Endothelial cell of umbilical vein (primary cell): ENCODE results near the gene SNX30. TPM values are rescaled to one million over a fixed set of nuclear protein-coding genes. Genes with fewer than 3 reads are reported as not detected.

ENCODE experiments used
- BruUV-seq: library from RNA; stranded (reverse); fragments of 400-500 nt; replicated peaks from 2 replicates; lab custom pipeline; 2021; lab: Mats Ljungman, UMichigan
- CTCF ChIA-PET: fragments of 300-600, 350-600 bp; sonication (Branson Sonifier 250); formaldehyde crosslinking; loops from one replicate; lab custom pipeline; 2021; ENCODE audit warnings: antibody characterized with exemption, inconsistent platforms; lab: Charles Lee
- POLR2A ChIA-PET: fragments of 300-600, 350-600 bp; sonication (Branson Sonifier 250); formaldehyde crosslinking; loops from one replicate; lab custom pipeline; 2021; ENCODE audit warnings: antibody characterized with exemption, inconsistent platforms; lab: Charles Lee
- DNase-seq: peaks from one replicate; pipeline ENCODE4 v3.0.0-alpha.2; 2011; ENCODE audit warnings: low read depth, low spot score
- FAIRE-seq: peaks from 2 replicates; lab custom pipeline; 2011; peaks lifted over from hg19 to GRCh38; lab: Jason Lieb, UNC
- H2AFZ ChIP-seq: 2 replicates; pipeline ENCODE4 v1.6.0; 2012; ENCODE audit warnings: low read depth, low read length, control low read depth, inconsistent platforms
- H3K27ac ChIP-seq: 2 replicates; pipeline ENCODE4 v1.5.1; 2011; ENCODE audit warnings: low read depth, mild to moderate bottlenecking, control low read depth, low read length, moderate library complexity; ENCODE audit not compliant: insufficient read depth
- H3K27me3 ChIP-seq, 2 experiments: 2 replicates each; pipeline versions ENCODE4 v1.6.0 to v1.6.1; 2011; ENCODE audit warnings: low read length in 2 of 2, mixed read lengths in 1 of 2; ENCODE audit not compliant: control insufficient read depth in 2 of 2, insufficient read depth in 2 of 2
- H3K36me3 ChIP-seq, 2 experiments: 2 replicates in 1 of 2; 3 replicates in 1 of 2; pipeline ENCODE4 v1.5.1; 2011; ENCODE audit warnings: low read length in 2 of 2, mild to moderate bottlenecking in 1 of 2, moderate library complexity in 1 of 2; ENCODE audit not compliant: control insufficient read depth in 2 of 2, insufficient read depth in 2 of 2; ENCODE audit errors: extremely low read depth in 1 of 2
- H3K4me1 ChIP-seq: 3 replicates; pipeline ENCODE4 v1.5.1; 2011; ENCODE audit warnings: mild to moderate bottlenecking, low read length; ENCODE audit not compliant: control insufficient read depth, insufficient read depth; ENCODE audit errors: extremely low read depth
- H3K4me2 ChIP-seq: 2 replicates; pipeline ENCODE4 v1.6.1; 2011; ENCODE audit warnings: low read length, control low read depth, mixed read lengths; ENCODE audit not compliant: insufficient read depth
- H3K4me3 ChIP-seq, 3 experiments: fragments of 200-600 bp in 1 of 3; sonication (generic), shearing (Covaris generic) in 1 of 3; replicated peaks in 1 of 3; 2 replicates each; pipeline ENCODE4 v1.5.1; 2011 to 2016; ENCODE audit warnings: control low read depth in 3 of 3, low read length in 3 of 3, mild to moderate bottlenecking in 2 of 3, inconsistent platforms in 1 of 3, low read depth in 1 of 3, moderate library complexity in 1 of 3; ENCODE audit not compliant: insufficient read depth in 1 of 3
- H3K79me2 ChIP-seq: 2 replicates; pipeline ENCODE4 v1.6.0; 2012; ENCODE audit warnings: low read length, inconsistent platforms; ENCODE audit not compliant: control insufficient read depth, insufficient read depth
- H3K9ac ChIP-seq: replicated peaks from 2 replicates; pipeline ENCODE3; 2011; ENCODE audit warnings: low read length, control low read depth; ENCODE audit not compliant: insufficient read depth; ENCODE audit errors: extremely low read depth
- H3K9me1 ChIP-seq: replicated peaks from 3 replicates; pipeline ENCODE4 v1.6.0; 2011; ENCODE audit warnings: mild to moderate bottlenecking, low read length; ENCODE audit not compliant: control insufficient read depth, insufficient read depth; ENCODE audit errors: extremely low read depth
- H3K9me3 ChIP-seq: replicated peaks from 2 replicates; pipeline ENCODE4 v1.5.1; 2012; ENCODE audit warnings: low read length, inconsistent platforms; ENCODE audit not compliant: control insufficient read depth, insufficient read depth
- H4K20me1 ChIP-seq: replicated peaks from 2 replicates; pipeline ENCODE3; 2011; ENCODE audit warnings: mild to moderate bottlenecking, low read length; ENCODE audit not compliant: control insufficient read depth, insufficient read depth; ENCODE audit errors: extremely low read depth
- EZH2 ChIP-seq: IDR thresholded peaks from 2 replicates; pipeline ENCODE4 v1.6.1; 2012; ENCODE audit warnings: borderline replicate concordance, low read depth, mild to moderate bottlenecking, moderate library complexity, low read length, inconsistent platforms; ENCODE audit not compliant: severe bottlenecking
- FOS ChIP-seq: IDR thresholded peaks from 2 replicates; pipeline ENCODE4 v1.6.1; 2011; ENCODE audit warnings: mild to moderate bottlenecking, low read length, moderate library complexity, borderline replicate concordance; ENCODE audit not compliant: insufficient read depth
- GATA2 ChIP-seq: IDR thresholded peaks from 2 replicates; pipeline ENCODE4 v1.7.0; 2011; ENCODE audit warnings: low read depth, mild to moderate bottlenecking, moderate library complexity, mixed read lengths, low read length; ENCODE audit not compliant: insufficient read length, insufficient read depth
- JUN ChIP-seq: IDR thresholded peaks from 2 replicates; pipeline ENCODE4 v1.6.1; 2011; ENCODE audit warnings: borderline replicate concordance, low read depth; ENCODE audit not compliant: insufficient read length, insufficient read depth
- MAX ChIP-seq: IDR thresholded peaks from 2 replicates; pipeline ENCODE4 v1.6.1; 2011; ENCODE audit not compliant: insufficient read depth, insufficient read length
- MYC ChIP-seq: IDR thresholded peaks from one replicate; pipeline ENCODE4 v1.6.1; 2011; ENCODE audit warnings: mild to moderate bottlenecking, low read depth, low read length
- POLR2A ChIP-seq: IDR thresholded peaks from 2 replicates; pipeline ENCODE4 v1.6.1; 2012; ENCODE audit warnings: low read depth, mild to moderate bottlenecking, control low read depth, low read length
- POLR2AphosphoS5 ChIP-seq: IDR thresholded peaks from 2 replicates; pipeline ENCODE4 v1.6.1; 2012; ENCODE audit warnings: low read depth, mild to moderate bottlenecking, control low read depth, low read length, moderate library complexity; ENCODE audit not compliant: insufficient read depth
- dilution Hi-C: fragments of 300-500 bp; cut with MboI; formaldehyde crosslinking; loops from one replicate; pipeline ENCODE4 v1.15.0; 2019; ENCODE audit warnings: low sequenced_read_pairs; ENCODE audit not compliant: extremely low pct_ligation_motif_present
- intact Hi-C: fragments of 100-400 bp; cut with micrococcal nuclease; formaldehyde crosslinking; loops from one replicate; pipeline ENCODE4 v1.10.0; 2022
- polyA plus RNA-seq, 4 experiments: library from polyadenylated mRNA; depleted of rRNA in 3 of 4; stranded (reverse) in 3 of 4; unstranded in 1 of 4; fragments of >200 nt; gene quantifications; 2 replicates each; pipeline versions ENCODE4 v1.2.1 to v1.2.3, GENCODE V29; 2011 to 2012; ENCODE audit warnings: missing spikeins in 1 of 4
- total RNA-seq: library from RNA; stranded (reverse); gene quantifications from 2 replicates; pipeline ENCODE4 v1.2.3, GENCODE V29; 2021
- TF ChIP-seq, protein P1 (sequence below), 2 donors: IDR thresholded peaks; 1 replicate in 1 of 2; 2 replicates in 1 of 2; pipeline ENCODE4 v1.5.1; 2011; ENCODE audit warnings: low read length in 2 of 2, mild to moderate bottlenecking in 2 of 2, moderate library complexity in 2 of 2, control low read depth in 1 of 2, inconsistent platforms in 1 of 2, low read depth in 1 of 2; ENCODE audit not compliant: insufficient read depth in 1 of 2; ENCODE audit errors: extremely low read depth in 1 of 2

SNX30 gene
- total and polyA plus RNA-seq, 2 donors (not counting 3 experiments of a cell fraction or from before 2014, with no cell fraction given): 2.8 to 6.3 TPM

DNA sequence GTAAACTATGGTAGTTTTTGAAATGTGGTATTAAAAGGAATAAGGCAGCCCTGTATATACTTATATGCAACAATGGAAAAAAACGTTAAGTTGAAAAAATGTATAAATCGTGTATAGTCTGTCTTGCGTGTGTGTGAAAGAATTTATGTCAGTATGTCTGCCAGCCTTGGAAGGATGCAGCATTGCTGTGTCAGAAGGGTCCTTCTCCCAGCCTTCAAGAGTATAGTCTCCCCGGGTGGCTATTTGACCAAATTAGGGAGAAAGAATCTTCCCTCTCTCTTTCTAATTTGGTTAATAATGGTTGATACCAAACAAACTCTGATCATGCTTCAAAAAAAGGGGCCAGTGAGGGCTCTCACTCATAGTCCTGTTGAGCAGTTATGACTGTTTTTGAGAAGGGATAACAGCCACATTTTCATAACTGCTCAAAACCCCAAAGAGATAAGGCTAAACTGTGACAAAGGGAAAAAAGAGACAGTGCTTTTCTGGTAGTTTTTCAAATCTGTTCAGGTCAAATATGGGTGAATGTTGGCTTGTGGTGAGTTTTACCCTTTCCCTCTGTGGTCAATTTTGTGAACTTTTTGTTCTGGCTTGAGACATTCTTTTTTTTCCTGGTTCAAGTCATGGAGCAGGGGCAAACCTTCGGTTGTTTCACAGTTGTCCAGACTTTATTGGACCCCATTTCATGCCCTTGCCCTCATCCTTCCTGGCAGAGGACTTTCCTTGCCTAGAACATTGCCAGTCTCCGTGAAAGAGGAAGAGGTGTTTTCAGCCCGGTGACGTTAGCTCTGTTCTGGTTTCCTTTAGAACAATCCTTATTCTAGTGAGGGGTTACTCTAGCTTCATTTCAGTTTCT, 21.0 kb downstream of the SNX30 start:
- no TSS peak for BruUV-seq
- Histone ChIP-seq H3K27ac (no peak overlapping the region), H3K9me3 (no peaks in the 10 kb centered on the region), H3K27me3 (no peaks in the 10 kb centered on the region), H3K4me2 (no peak overlapping the region), H3K9ac (no peak overlapping the region), H3K4me1 (no peaks in the 10 kb centered on the region), H3K9me1 (no peaks in the 10 kb centered on the region), H3K36me3 (no peaks in the 10 kb centered on the region), H3K79me2 (no peaks in the 10 kb centered on the region), H2AFZ (no peak overlapping the region), H3K4me3 (no peak overlapping the region), H4K20me1 (no peaks in the 10 kb centered on the region)
- ChIA-PET CTCF (no interaction called here), POLR2A (no interaction called here)
- TF ChIP-seq, protein P1, sequence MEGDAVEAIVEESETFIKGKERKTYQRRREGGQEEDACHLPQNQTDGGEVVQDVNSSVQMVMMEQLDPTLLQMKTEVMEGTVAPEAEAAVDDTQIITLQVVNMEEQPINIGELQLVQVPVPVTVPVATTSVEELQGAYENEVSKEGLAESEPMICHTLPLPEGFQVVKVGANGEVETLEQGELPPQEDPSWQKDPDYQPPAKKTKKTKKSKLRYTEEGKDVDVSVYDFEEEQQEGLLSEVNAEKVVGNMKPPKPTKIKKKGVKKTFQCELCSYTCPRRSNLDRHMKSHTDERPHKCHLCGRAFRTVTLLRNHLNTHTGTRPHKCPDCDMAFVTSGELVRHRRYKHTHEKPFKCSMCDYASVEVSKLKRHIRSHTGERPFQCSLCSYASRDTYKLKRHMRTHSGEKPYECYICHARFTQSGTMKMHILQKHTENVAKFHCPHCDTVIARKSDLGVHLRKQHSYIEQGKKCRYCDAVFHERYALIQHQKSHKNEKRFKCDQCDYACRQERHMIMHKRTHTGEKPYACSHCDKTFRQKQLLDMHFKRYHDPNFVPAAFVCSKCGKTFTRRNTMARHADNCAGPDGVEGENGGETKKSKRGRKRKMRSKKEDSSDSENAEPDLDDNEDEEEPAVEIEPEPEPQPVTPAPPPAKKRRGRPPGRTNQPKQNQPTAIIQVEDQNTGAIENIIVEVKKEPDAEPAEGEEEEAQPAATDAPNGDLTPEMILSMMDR (IDR thresholded peaks at IDR 0.05; ENCODE audit: extremely low read depth in 1 of 2, insufficient read depth in 1 of 2, low read depth in 1 of 2, low read length in 2 of 2): no peak
- no peak for TF ChIP-seq EZH2
- TF ChIP-seq GATA2: no peak
- intact Hi-C loops (no loop called here), dilution Hi-C loops (no loop called here)
- DNase-seq (no peak), FAIRE-seq (no peak)

DNA sequence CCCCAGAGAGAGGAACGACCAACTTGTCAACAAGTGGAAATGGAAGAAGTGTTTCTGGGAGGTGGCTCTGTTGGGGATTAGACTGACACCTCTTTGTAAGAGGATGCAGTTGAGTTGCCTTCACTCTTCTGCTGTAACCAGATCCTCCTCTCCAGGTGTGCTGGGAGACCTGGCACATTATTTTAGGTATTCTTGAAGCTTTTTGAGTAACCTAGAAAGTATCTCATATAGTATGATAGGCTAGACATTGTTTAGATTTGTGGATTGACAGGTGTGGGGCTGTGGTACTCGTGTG, 21.6 kb downstream of the SNX30 start:
- H3K9me3 ChIP-seq: no peaks in the 10 kb centered on the region
- BruUV-seq: no TSS peak
- H4K20me1 ChIP-seq: no peaks in the 10 kb centered on the region
- no peaks in the 10 kb centered on the region for H3K9me1 ChIP-seq
- TF ChIP-seq, protein P1 (IDR thresholded peaks at IDR 0.05; ENCODE audit: extremely low read depth in 1 of 2, insufficient read depth in 1 of 2, low read depth in 1 of 2, low read length in 2 of 2): no peak
- TF ChIP-seq POLR2AphosphoS5 (no peak), MYC (no peak), FOS (no peak), EZH2 (no peak), GATA2 (no peak), POLR2A (no peak), MAX (no peak), JUN (no peak)
- no peak overlapping the region for H3K4me2 ChIP-seq
- dilution Hi-C loops (no loop called here), intact Hi-C loops (no loop called here)
- DNase-seq (no peak), FAIRE-seq (no peak)
- no peaks in the 10 kb centered on the region for H3K79me2 ChIP-seq
- no peaks in the 10 kb centered on the region for H3K4me1 ChIP-seq
- ChIA-PET CTCF (no interaction called here), POLR2A (no interaction called here)
- H3K4me3 ChIP-seq: no peak overlapping the region
- H3K27me3 ChIP-seq: no peaks in the 10 kb centered on the region
- no peaks in the 10 kb centered on the region for H3K36me3 ChIP-seq
- H2AFZ ChIP-seq: no peak overlapping the region
- no peak overlapping the region for H3K27ac ChIP-seq
- H3K9ac ChIP-seq: no peak overlapping the region
